SK-N-SH (cell line): ENCODE results near the gene RNASET2. TPM values are rescaled to one million over a fixed set of nuclear protein-coding genes. Genes with fewer than 3 reads are reported as not detected.
A peak's percentile ranks its signal among the peaks of the same experiment; 100 is the strongest.

Experiments
- CTCF ChIA-PET: fragments of 300-600, 350-600 bp; formaldehyde crosslinking; extraction: SDS; loops from one replicate; lab custom pipeline; 2021; lab: Yijun Ruan, JAX
- POLR2A ChIA-PET: fragments of 350-600 bp; sonication (Branson Sonifier 250); formaldehyde crosslinking; extraction: SDS; loops from one replicate; lab custom pipeline; 2020; ENCODE audit warnings: antibody characterized with exemption, inconsistent platforms; lab: Yijun Ruan, JAX
- DNase-seq: peaks from one replicate; pipeline ENCODE4 v3.0.0; 2012
- H2AFZ ChIP-seq: fragments of 200-600 bp; sonication (generic); 2 replicates; pipeline ENCODE4 v1.8.1; 2016; ENCODE audit warnings: antibody characterized with exemption, mild to moderate bottlenecking, low read depth
- H3F3A ChIP-seq: fragments of 200-600 bp; sonication (generic); replicated peaks from 2 replicates; pipeline ENCODE3; 2016; ENCODE audit warnings: antibody characterized with exemption, mild to moderate bottlenecking; ENCODE audit not compliant: insufficient read depth
- H3K27ac ChIP-seq, 2 experiments: fragments of 200-500 bp in 1 of 2; fragments of 200-600 bp in 1 of 2; sonication (Bioruptor generic) in 1 of 2; sonication (generic), shearing (Covaris generic) in 1 of 2; 2 replicates each; pipeline versions ENCODE4 v1.5.1 to v1.6.1; 2014 to 2016; ENCODE audit warnings: low read depth in 2 of 2, inconsistent platforms in 1 of 2, low read length in 1 of 2, mild to moderate bottlenecking in 1 of 2, mixed read lengths in 1 of 2
- H3K27me3 ChIP-seq: fragments of 200-600 bp; sonication (generic), shearing (Covaris generic); 2 replicates; pipeline ENCODE4 v1.6.1; 2016; ENCODE audit warnings: mixed run types; ENCODE audit not compliant: insufficient read depth
- H3K36me3 ChIP-seq, 2 experiments: fragments of 200-500 bp in 1 of 2; fragments of 200-600 bp in 1 of 2; sonication (Bioruptor generic) in 1 of 2; sonication (generic) in 1 of 2; replicated peaks in 1 of 2; 2 replicates each; pipeline versions ENCODE3 to v1.5.1; 2014 to 2016; ENCODE audit warnings: low read length in 1 of 2, mild to moderate bottlenecking in 1 of 2; ENCODE audit not compliant: insufficient read depth in 2 of 2, control insufficient read depth in 1 of 2
- H3K4me1 ChIP-seq, 2 experiments: fragments of 200-500 bp in 1 of 2; fragments of 200-600 bp in 1 of 2; sonication (Bioruptor generic) in 1 of 2; sonication (generic), shearing (Covaris generic) in 1 of 2; 2 replicates each; pipeline versions ENCODE4 v1.5.1 to v1.6.1; 2014 to 2016; ENCODE audit warnings: low read depth in 1 of 2, low read length in 1 of 2, mixed run types in 1 of 2; ENCODE audit not compliant: insufficient read depth in 2 of 2, control insufficient read depth in 1 of 2
- H3K4me2 ChIP-seq: fragments of 200-600 bp; sonication (generic), shearing (Covaris generic); 2 replicates; pipeline ENCODE4 v1.6.1; 2017; ENCODE audit warnings: mixed run types
- H3K4me3 ChIP-seq, 2 experiments: fragments of 200-500 bp in 1 of 2; fragments of 200-600 bp in 1 of 2; sonication (Bioruptor generic) in 1 of 2; sonication (generic), shearing (Covaris generic) in 1 of 2; 2 replicates each; pipeline versions ENCODE4 v1.5.1 to v1.8.1; 2014 to 2016; ENCODE audit warnings: low read depth in 2 of 2, inconsistent platforms in 1 of 2, low read length in 1 of 2, mild to moderate bottlenecking in 1 of 2, mixed read lengths in 1 of 2, moderate library complexity in 1 of 2
- H3K79me2 ChIP-seq: fragments of 200-600 bp; sonication (generic); 2 replicates; pipeline ENCODE4 v1.8.1; 2017; ENCODE audit warnings: mild to moderate bottlenecking; ENCODE audit not compliant: insufficient read depth
- H3K9ac ChIP-seq: fragments of 200-600 bp; sonication (generic); 2 replicates; pipeline ENCODE4 v1.6.1; 2017; ENCODE audit warnings: mixed run types
- H3K9me2 ChIP-seq: fragments of 200-600 bp; sonication (generic); 2 replicates; pipeline ENCODE4 v1.6.1; 2017; ENCODE audit warnings: mixed run types
- H3K9me3 ChIP-seq: fragments of 200-600 bp; sonication (generic); 2 replicates; pipeline ENCODE4 v1.6.1; 2017; ENCODE audit warnings: mixed run types, mild to moderate bottlenecking, moderate library complexity
- H4K20me1 ChIP-seq: fragments of 200-600 bp; sonication (generic); 2 replicates; pipeline ENCODE4 v1.6.1; 2017; ENCODE audit warnings: mild to moderate bottlenecking, mixed run types; ENCODE audit not compliant: insufficient read depth
- CHD2 ChIP-seq: fragments of 150-350 bp; IDR thresholded peaks from 2 replicates; pipeline ENCODE4 v1.6.1; 2018; ENCODE audit warnings: low read length; ENCODE audit not compliant: partially characterized antibody
- CTCF ChIP-seq: fragments of 200-600 bp; sonication (generic); IDR thresholded peaks from 2 replicates; pipeline ENCODE4 v1.6.1; 2017; ENCODE audit warnings: antibody characterized with exemption, mild to moderate bottlenecking, moderate library complexity
- ELF1 ChIP-seq: IDR thresholded peaks from 2 replicates; pipeline ENCODE4 v1.4.0; 2012
- EP300 ChIP-seq, 2 experiments: IDR thresholded peaks; 2 replicates each; pipeline versions ENCODE4 v1.4.0 to v1.6.1; 2012; ENCODE audit warnings: borderline replicate concordance in 1 of 2, low read depth in 1 of 2, low read length in 1 of 2
- FOXM1 ChIP-seq: IDR thresholded peaks from 2 replicates; pipeline ENCODE4 v1.4.0; 2012; ENCODE audit warnings: low read depth, mild to moderate bottlenecking
- GATA2 ChIP-seq: sonication (generic); formaldehyde crosslinking; IDR thresholded peaks from 2 replicates; pipeline ENCODE4 v1.5.0; 2020; ENCODE audit warnings: mild to moderate bottlenecking, missing genetic modification reagents
- JUND ChIP-seq: IDR thresholded peaks from 2 replicates; pipeline ENCODE4 v1.4.0; 2012
- MAX ChIP-seq: IDR thresholded peaks from 2 replicates; pipeline ENCODE4 v1.4.0; 2012; ENCODE audit warnings: low read depth
- MXI1 ChIP-seq: IDR thresholded peaks from 2 replicates; pipeline ENCODE4 v1.6.1; 2012; ENCODE audit warnings: mild to moderate bottlenecking, low read depth, low read length, improper control_type of control experiment
- NFIC ChIP-seq: IDR thresholded peaks from 2 replicates; pipeline ENCODE4 v1.4.0; 2012; ENCODE audit warnings: borderline replicate concordance
- NRF1 ChIP-seq: IDR thresholded peaks from 2 replicates; pipeline ENCODE4 v1.6.1; 2012; ENCODE audit warnings: low read depth, mild to moderate bottlenecking, low read length
- PBX3 ChIP-seq: IDR thresholded peaks from 2 replicates; pipeline ENCODE4; 2012
- RAD21 ChIP-seq: IDR thresholded peaks from 2 replicates; pipeline ENCODE4 v1.6.1; 2012; ENCODE audit warnings: mild to moderate bottlenecking, low read length
- RCOR1 ChIP-seq: fragments of 150-350 bp; IDR thresholded peaks from 2 replicates; pipeline ENCODE4 v1.6.1; 2017; ENCODE audit warnings: antibody characterized with exemption, low read length
- RFX5 ChIP-seq: IDR thresholded peaks from 2 replicates; pipeline ENCODE4 v1.6.1; 2012; ENCODE audit warnings: mild to moderate bottlenecking, improper control_type of control experiment, low read length
- SIN3A ChIP-seq: IDR thresholded peaks from 2 replicates; pipeline ENCODE4 v1.6.1; 2012; ENCODE audit warnings: low read depth, mild to moderate bottlenecking, low read length, moderate library complexity, borderline replicate concordance
- SMC3 ChIP-seq: IDR thresholded peaks from 2 replicates; pipeline ENCODE4 v1.6.1; 2012; ENCODE audit warnings: low read depth, low read length, improper control_type of control experiment
- TAF1 ChIP-seq: IDR thresholded peaks from 2 replicates; pipeline ENCODE4 v1.6.1; 2012; ENCODE audit warnings: low read depth, mild to moderate bottlenecking, low read length, moderate library complexity, borderline replicate concordance
- TCF12 ChIP-seq: IDR thresholded peaks from 2 replicates; pipeline ENCODE4 v1.4.0; 2012
- TEAD4 ChIP-seq: IDR thresholded peaks from 2 replicates; pipeline ENCODE4 v1.4.0; 2012; ENCODE audit warnings: mild to moderate bottlenecking, borderline replicate concordance; ENCODE audit not compliant: insufficient read depth
- USF1 ChIP-seq: IDR thresholded peaks from 2 replicates; pipeline ENCODE4 v1.4.0; 2012; ENCODE audit warnings: low read depth, borderline replicate concordance
- USF2 ChIP-seq: fragments of 150-350 bp; IDR thresholded peaks from 2 replicates; pipeline ENCODE4 v1.6.1; 2017; ENCODE audit warnings: antibody characterized with exemption, low read length, low read depth, borderline replicate concordance
- YY1 ChIP-seq: IDR thresholded peaks from 2 replicates; pipeline ENCODE4 v1.4.0; 2012; ENCODE audit warnings: low read depth, mild to moderate bottlenecking
- WGBS: methylation state at CpG from one replicate; pipeline ENCODE4 v1.1.6; 2017; ENCODE audit warnings: low lambda C conversion rate; 5-methylcytosine and 5-hydroxymethylcytosine counted together
- polyA plus RNA-seq, 3 experiments: library from polyadenylated mRNA; depleted of rRNA; stranded (reverse); fragments of >200 nt; gene quantifications; 2 replicates each; pipeline ENCODE4 v1.2.3, GENCODE V29; 2012

RNASET2 gene
- polyA plus RNA-seq, 1 of the 3 experiments (the other 2 are of a cell fraction), result 59.2 TPM

- TF ChIP-seq CHD2 (no peak), USF1 (0 out of 2 replicates have a peak, but pooled peaks have one; percentile 9), EP300 (IDR thresholded peaks at IDR 0.05; ENCODE audit: borderline replicate concordance in 1 of 2, low read depth in 1 of 2, low read length in 1 of 2) (peak in 1 of 2 experiments; percentile 54; a peak in 1 of 4 replicates), NRF1 (peak; percentile 66), TAF1 (peak; percentile 89), CTCF (no peak), TCF12 (no peak; the same call in 1 of the 2 replicates), YY1 (peak; percentile 94), FOXM1 (no peak), ELF1 (no peak), SIN3A (peak; percentile 12; the same call in 1 of the 2 replicates), GATA2 (CRISPR knock-in tag) (no peak), MXI1 (peak; percentile 54), NFIC (no peak), RAD21 (no peak), SMC3 (no peak)
These were observed 43.0 kb upstream of the RNASET2 start, which contains the start of gene CEP43 (continued) for GRCh38 chr6:166999145-166999883.

- Histone ChIP-seq H3K4me3 (peak overlapping the region; percentile 96 to 97), H3F3A (peaks cover 3% of the 10 kb centered on the region), H3K27ac (peak overlapping the region; percentile 36 to 64; a peak in 3 of 4 replicates), H3K79me2 (peaks cover 84% of the 10 kb centered on the region), H4K20me1 (peaks cover 5% of the 10 kb centered on the region), H3K4me1 (peaks cover 15 to 24% of the 10 kb centered on the region in 2 experiments; a peak in 3 of 4 replicates), H3K9ac (peak overlapping the region; percentile 72; the same call in 1 of the 2 replicates), H3K36me3 (peaks cover 15 to 21% of the 10 kb centered on the region in 2 experiments), H2AFZ (peak overlapping the region; percentile 92), H3K9me2 (no peaks in the 10 kb centered on the region), H3K27me3 (no peaks in the 10 kb centered on the region), H3K4me2 (peak overlapping the region; percentile 98), H3K9me3 (no peaks in the 10 kb centered on the region)
- WGBS, result 0% methylated on average over 36 of the region's 96 CpGs
- DNase-seq, result peak; percentile 57
- POLR2A ChIA-PET, result interaction anchor here (0.9 to 1.5 kb wide), 2 partner anchors 32 to 42 kb away, joined by 3 to 5 read pairs; partner anchors contain the start of gene RNASET2
- CTCF ChIA-PET, result interaction anchor here (0.6 to 3.4 kb wide), 16 partner anchors 9 to 292 kb away, joined by 3 to 27 read pairs (median 4); partner anchors contain the start of gene RNASET2
- TF ChIP-seq SMC3, result no peak
- TF ChIP-seq RAD21, result peak; percentile 18; the same call in 1 of the 2 replicates
- no peak for TF ChIP-seq TEAD4
- TF ChIP-seq SIN3A, result peak; percentile 95
- TF ChIP-seq ELF1, result no peak
- TF ChIP-seq MAX, result peak; percentile 88
- no peak for TF ChIP-seq RCOR1
- TF ChIP-seq RFX5, result no peak
- TF ChIP-seq USF1, result no peak
- TF ChIP-seq CHD2, result peak; percentile 10
- no peak for TF ChIP-seq USF2
- TF ChIP-seq JUND, result no peak
- no peak for TF ChIP-seq PBX3
- peak; percentile 98 for TF ChIP-seq MXI1
These were observed 42.1 kb upstream of the RNASET2 start for GRCh38 chr6:166998256-166999144.
